ENCODE data around the gene DAB1.

The DAB1 gene

GRCh38 chr1:57066980-57067610 lies 356.8 kb downstream of the DAB1 start:
- TF ChIP-seq POLR2AphosphoS5 (IDR thresholded peaks at IDR 0.05; ENCODE audit: low read depth) (no peak), SPI1 (IDR thresholded peaks at IDR 0.05; ENCODE audit: borderline replicate concordance, low read depth) (no peak), GABPA (IDR thresholded peaks at IDR 0.05; ENCODE audit: low read depth) (no peak)
- TF ChIP-seq, protein P1, sequence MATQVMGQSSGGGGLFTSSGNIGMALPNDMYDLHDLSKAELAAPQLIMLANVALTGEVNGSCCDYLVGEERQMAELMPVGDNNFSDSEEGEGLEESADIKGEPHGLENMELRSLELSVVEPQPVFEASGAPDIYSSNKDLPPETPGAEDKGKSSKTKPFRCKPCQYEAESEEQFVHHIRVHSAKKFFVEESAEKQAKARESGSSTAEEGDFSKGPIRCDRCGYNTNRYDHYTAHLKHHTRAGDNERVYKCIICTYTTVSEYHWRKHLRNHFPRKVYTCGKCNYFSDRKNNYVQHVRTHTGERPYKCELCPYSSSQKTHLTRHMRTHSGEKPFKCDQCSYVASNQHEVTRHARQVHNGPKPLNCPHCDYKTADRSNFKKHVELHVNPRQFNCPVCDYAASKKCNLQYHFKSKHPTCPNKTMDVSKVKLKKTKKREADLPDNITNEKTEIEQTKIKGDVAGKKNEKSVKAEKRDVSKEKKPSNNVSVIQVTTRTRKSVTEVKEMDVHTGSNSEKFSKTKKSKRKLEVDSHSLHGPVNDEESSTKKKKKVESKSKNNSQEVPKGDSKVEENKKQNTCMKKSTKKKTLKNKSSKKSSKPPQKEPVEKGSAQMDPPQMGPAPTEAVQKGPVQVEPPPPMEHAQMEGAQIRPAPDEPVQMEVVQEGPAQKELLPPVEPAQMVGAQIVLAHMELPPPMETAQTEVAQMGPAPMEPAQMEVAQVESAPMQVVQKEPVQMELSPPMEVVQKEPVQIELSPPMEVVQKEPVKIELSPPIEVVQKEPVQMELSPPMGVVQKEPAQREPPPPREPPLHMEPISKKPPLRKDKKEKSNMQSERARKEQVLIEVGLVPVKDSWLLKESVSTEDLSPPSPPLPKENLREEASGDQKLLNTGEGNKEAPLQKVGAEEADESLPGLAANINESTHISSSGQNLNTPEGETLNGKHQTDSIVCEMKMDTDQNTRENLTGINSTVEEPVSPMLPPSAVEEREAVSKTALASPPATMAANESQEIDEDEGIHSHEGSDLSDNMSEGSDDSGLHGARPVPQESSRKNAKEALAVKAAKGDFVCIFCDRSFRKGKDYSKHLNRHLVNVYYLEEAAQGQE (IDR thresholded peaks at IDR 0.05; ENCODE audit: insufficient replicate concordance, low read depth): no peak
- TF ChIP-seq, protein P2, sequence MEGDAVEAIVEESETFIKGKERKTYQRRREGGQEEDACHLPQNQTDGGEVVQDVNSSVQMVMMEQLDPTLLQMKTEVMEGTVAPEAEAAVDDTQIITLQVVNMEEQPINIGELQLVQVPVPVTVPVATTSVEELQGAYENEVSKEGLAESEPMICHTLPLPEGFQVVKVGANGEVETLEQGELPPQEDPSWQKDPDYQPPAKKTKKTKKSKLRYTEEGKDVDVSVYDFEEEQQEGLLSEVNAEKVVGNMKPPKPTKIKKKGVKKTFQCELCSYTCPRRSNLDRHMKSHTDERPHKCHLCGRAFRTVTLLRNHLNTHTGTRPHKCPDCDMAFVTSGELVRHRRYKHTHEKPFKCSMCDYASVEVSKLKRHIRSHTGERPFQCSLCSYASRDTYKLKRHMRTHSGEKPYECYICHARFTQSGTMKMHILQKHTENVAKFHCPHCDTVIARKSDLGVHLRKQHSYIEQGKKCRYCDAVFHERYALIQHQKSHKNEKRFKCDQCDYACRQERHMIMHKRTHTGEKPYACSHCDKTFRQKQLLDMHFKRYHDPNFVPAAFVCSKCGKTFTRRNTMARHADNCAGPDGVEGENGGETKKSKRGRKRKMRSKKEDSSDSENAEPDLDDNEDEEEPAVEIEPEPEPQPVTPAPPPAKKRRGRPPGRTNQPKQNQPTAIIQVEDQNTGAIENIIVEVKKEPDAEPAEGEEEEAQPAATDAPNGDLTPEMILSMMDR (IDR thresholded peaks at IDR 0.05; ENCODE audit: insufficient read depth, low read length): no peak
- no peak for DNase-seq (ENCODE audit: low read depth in 1 of 2, low spot score in 1 of 2)
- Histone ChIP-seq H3K4me3 (replicated peaks; ENCODE audit: insufficient read depth, low read length) (no peak overlapping the region), H3K27me3 (ENCODE audit: insufficient read depth, poor library complexity, severe bottlenecking) (peaks cover 9% of the 10 kb centered on the region), H3K27ac (replicated peaks) (no peak overlapping the region)

DNA sequence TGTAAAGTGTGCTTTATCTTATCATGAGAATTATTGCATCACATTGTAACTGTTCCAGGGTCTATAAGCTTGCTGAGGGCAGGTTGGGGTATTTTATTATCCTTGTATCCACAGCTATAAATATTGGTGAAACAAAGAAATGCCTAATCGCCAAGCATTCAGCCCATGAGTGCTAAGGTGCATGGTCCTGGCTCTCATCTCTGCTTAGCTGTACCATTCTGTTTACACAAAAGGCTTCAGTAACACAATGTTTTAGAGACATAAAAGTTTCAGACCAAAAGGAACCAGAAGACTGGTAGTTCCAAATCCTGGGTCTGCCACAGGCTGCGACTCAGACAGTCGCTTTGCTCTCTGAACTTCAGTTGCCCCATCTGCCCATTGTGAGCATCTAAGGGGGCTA lies 358.4 kb downstream of the DAB1 start:
- Histone ChIP-seq H3K4me3 (replicated peaks; ENCODE audit: insufficient read depth, low read length) (no peak overlapping the region), H3K27me3 (ENCODE audit: insufficient read depth, poor library complexity, severe bottlenecking) (peaks cover 9% of the 10 kb centered on the region), H3K27ac (replicated peaks) (no peak overlapping the region)
- no peak for TF ChIP-seq GABPA (IDR thresholded peaks at IDR 0.05; ENCODE audit: low read depth)
- TF ChIP-seq, protein P1 (IDR thresholded peaks at IDR 0.05; ENCODE audit: insufficient replicate concordance, low read depth): no peak
- TF ChIP-seq, protein P2 (IDR thresholded peaks at IDR 0.05; ENCODE audit: insufficient read depth, low read length): no peak
- no peak for TF ChIP-seq SPI1 (IDR thresholded peaks at IDR 0.05; ENCODE audit: borderline replicate concordance, low read depth)
- TF ChIP-seq POLR2AphosphoS5 (IDR thresholded peaks at IDR 0.05; ENCODE audit: low read depth): no peak
- DNase-seq (ENCODE audit: low read depth in 1 of 2, low spot score in 1 of 2): no peak

- Histone ChIP-seq H3K27ac (replicated peaks) (no peak overlapping the region), H3K4me3 (replicated peaks; ENCODE audit: insufficient read depth, low read length) (no peak overlapping the region), H3K27me3 (ENCODE audit: insufficient read depth, poor library complexity, severe bottlenecking) (peaks cover 2% of the 10 kb centered on the region)
- TF ChIP-seq, protein P1 (IDR thresholded peaks at IDR 0.05; ENCODE audit: insufficient replicate concordance, low read depth): no peak
- TF ChIP-seq, protein P2 (IDR thresholded peaks at IDR 0.05; ENCODE audit: insufficient read depth, low read length): no peak
- TF ChIP-seq POLR2AphosphoS5 (IDR thresholded peaks at IDR 0.05; ENCODE audit: low read depth): no peak
- no peak for TF ChIP-seq GABPA (IDR thresholded peaks at IDR 0.05; ENCODE audit: low read depth)
- no peak for TF ChIP-seq SPI1 (IDR thresholded peaks at IDR 0.05; ENCODE audit: borderline replicate concordance, low read depth)
- no peak for DNase-seq (ENCODE audit: low read depth in 1 of 2, low spot score in 1 of 2)
Measured at GRCh38 chr1:57064379-57065140, 359.3 kb downstream of the DAB1 start.

All from HL-60 (cell line).